ENCODE measurements around the gene SLC12A2. TPM values are rescaled to one million over a fixed set of nuclear protein-coding genes. Genes with fewer than 3 reads are reported as not detected.

SLC12A2 gene
- total RNA-seq, 2 experiments from 2014 or later: 20.6 to 36.5 TPM

DNA sequence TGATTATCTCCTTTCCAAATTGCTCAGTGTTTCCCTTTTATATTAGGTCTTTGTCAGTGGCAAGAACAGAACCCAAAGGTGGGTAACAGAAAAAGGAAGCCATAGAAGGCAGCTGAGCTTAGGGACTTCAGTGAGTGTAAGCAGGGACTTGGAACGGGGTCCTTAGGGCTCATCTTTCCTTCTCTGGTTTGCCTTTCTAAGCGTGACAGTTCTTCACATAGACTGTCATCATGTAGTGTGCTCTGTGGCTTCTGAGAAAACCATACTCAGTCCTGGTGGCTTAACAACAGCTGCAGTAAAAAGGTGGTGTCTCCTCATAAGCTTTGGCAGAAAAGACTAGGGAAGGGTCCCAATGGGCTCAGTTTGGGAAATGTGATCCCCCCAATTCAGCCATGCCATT, 108.8 kb downstream of the SLC12A2 start:
- H3K4me2 ChIP-seq (ENCODE audit: low read length): no peak overlapping the region
- intact Hi-C loops (cut with micrococcal nuclease; ENCODE audit: unreplicated experiment): no loop called here
- no peak overlapping the region for H2AFZ ChIP-seq (ENCODE audit: low read length)
- no peaks in the 10 kb centered on the region for H3K4me1 ChIP-seq (ENCODE audit: insufficient read depth, low read length, poor library complexity, severe bottlenecking)
- no peaks in the 10 kb centered on the region for H3K9me3 ChIP-seq (ENCODE audit: low read length)
- no peaks in the 10 kb centered on the region for H4K20me1 ChIP-seq (ENCODE audit: insufficient read depth, low read length)
- no peak for TF ChIP-seq EZH2phosphoT487 (IDR thresholded peaks at IDR 0.05; ENCODE audit: borderline replicate concordance, low read depth, low read length)
- TF ChIP-seq, protein P1, sequence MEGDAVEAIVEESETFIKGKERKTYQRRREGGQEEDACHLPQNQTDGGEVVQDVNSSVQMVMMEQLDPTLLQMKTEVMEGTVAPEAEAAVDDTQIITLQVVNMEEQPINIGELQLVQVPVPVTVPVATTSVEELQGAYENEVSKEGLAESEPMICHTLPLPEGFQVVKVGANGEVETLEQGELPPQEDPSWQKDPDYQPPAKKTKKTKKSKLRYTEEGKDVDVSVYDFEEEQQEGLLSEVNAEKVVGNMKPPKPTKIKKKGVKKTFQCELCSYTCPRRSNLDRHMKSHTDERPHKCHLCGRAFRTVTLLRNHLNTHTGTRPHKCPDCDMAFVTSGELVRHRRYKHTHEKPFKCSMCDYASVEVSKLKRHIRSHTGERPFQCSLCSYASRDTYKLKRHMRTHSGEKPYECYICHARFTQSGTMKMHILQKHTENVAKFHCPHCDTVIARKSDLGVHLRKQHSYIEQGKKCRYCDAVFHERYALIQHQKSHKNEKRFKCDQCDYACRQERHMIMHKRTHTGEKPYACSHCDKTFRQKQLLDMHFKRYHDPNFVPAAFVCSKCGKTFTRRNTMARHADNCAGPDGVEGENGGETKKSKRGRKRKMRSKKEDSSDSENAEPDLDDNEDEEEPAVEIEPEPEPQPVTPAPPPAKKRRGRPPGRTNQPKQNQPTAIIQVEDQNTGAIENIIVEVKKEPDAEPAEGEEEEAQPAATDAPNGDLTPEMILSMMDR (conservative IDR thresholded peaks at IDR 0.05; ENCODE audit: low read length): no peak
- H3K79me2 ChIP-seq (ENCODE audit: insufficient read depth, low read depth, low read length): no peaks in the 10 kb centered on the region
- no peak for DNase-seq (ENCODE audit: low spot score)
- CTCF ChIA-PET (ENCODE audit: unreplicated experiment): no interaction called here
- no TSS peak for BruUV-seq (replicated peaks)
- POLR2A ChIA-PET: no interaction called here
- no peaks in the 10 kb centered on the region for H3K9me2 ChIP-seq (ENCODE audit: insufficient read depth, low read length)
- no peak overlapping the region for H3K4me3 ChIP-seq (ENCODE audit: low read depth, low read length, poor library complexity, severe bottlenecking)
- no peak overlapping the region for H3K27ac ChIP-seq (ENCODE audit: low read depth, low read length, poor library complexity, severe bottlenecking)
- H3K36me3 ChIP-seq (ENCODE audit: insufficient read depth, low read length): peaks cover 29% of the 10 kb centered on the region

DNA sequence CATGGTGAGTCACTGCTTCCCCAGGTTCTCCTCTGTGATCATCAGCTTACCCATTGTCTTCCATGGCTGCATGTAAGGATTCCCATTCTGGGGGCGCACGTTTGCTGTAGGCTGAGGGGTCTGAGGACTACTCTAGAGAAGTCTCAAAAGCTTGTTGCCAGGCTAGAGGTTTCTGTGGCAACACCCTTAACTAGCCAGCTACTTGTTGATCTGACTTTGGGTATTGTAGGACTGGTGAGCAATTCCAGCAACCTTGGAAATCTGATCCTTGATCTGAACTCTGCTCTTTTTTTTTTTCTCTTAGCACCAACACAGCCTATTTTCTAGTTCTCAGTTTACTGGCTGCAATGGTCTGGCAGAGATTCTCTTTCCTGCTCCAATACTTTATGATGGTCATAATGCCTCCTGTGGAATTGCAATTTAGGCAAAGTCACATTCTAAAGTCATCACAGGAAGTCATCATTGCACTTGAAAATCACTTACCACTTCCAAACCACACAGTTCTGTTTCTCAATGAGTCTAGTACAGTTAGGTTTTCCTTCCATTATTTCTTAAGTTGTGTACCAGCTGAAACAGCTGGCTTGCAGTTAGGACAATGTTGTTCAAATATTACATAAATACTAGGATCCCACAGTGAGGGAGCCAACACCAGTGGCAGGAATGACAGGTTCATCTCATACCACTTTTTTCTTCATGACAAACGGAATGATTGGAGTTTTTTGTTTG, 110.3 kb downstream of the SLC12A2 start:
- no peaks in the 10 kb centered on the region for H4K20me1 ChIP-seq (ENCODE audit: insufficient read depth, low read length)
- ChIA-PET CTCF (ENCODE audit: unreplicated experiment) (no interaction called here), POLR2A (no interaction called here)
- no TSS peak for BruUV-seq (replicated peaks)
- no peaks in the 10 kb centered on the region for H3K79me2 ChIP-seq (ENCODE audit: insufficient read depth, low read depth, low read length)
- no peak overlapping the region for H3K4me3 ChIP-seq (ENCODE audit: low read depth, low read length, poor library complexity, severe bottlenecking)
- H3K4me2 ChIP-seq (ENCODE audit: low read length): no peak overlapping the region
- intact Hi-C loops (cut with micrococcal nuclease; ENCODE audit: unreplicated experiment): no loop called here
- TF ChIP-seq, protein P1 (conservative IDR thresholded peaks at IDR 0.05; ENCODE audit: low read length): no peak
- TF ChIP-seq EZH2phosphoT487 (IDR thresholded peaks at IDR 0.05; ENCODE audit: borderline replicate concordance, low read depth, low read length): no peak
- H3K4me1 ChIP-seq (ENCODE audit: insufficient read depth, low read length, poor library complexity, severe bottlenecking): no peaks in the 10 kb centered on the region
- peaks cover 18% of the 10 kb centered on the region for H3K36me3 ChIP-seq (ENCODE audit: insufficient read depth, low read length)
- DNase-seq (ENCODE audit: low spot score): no peak
- H2AFZ ChIP-seq (ENCODE audit: low read length): no peak overlapping the region
- no peak overlapping the region for H3K27ac ChIP-seq (ENCODE audit: low read depth, low read length, poor library complexity, severe bottlenecking)
- H3K9me3 ChIP-seq (ENCODE audit: low read length): no peaks in the 10 kb centered on the region
- no peaks in the 10 kb centered on the region for H3K9me2 ChIP-seq (ENCODE audit: insufficient read depth, low read length)

DNA sequence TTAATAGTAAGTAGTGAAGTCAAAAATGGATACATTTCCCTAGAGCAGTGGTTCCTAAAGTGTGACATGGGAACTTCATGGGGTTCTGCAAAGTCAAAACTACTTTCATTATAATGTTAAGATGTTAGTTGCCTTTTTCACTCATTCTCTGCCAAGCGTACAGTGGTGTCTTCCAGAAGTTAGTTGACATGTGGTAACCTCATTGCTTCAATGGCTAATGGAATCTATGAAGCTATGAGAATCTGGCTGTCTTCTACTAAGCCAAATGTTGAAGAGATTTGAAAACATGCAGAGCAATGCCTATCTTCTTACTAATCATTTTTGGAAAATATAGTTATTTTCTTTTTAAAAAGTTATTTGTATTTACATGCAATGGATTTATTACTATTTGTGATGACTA, 111.8 kb downstream of the SLC12A2 start:
- POLR2A ChIA-PET: no interaction called here
- CTCF ChIA-PET (ENCODE audit: unreplicated experiment): no interaction called here
- Histone ChIP-seq H3K36me3 (ENCODE audit: insufficient read depth, low read length) (peaks cover 5% of the 10 kb centered on the region; the same call in 1 of the 2 replicates), H3K9me3 (ENCODE audit: low read length) (no peaks in the 10 kb centered on the region), H2AFZ (ENCODE audit: low read length) (no peak overlapping the region), H4K20me1 (ENCODE audit: insufficient read depth, low read length) (no peaks in the 10 kb centered on the region), H3K4me3 (ENCODE audit: low read depth, low read length, poor library complexity, severe bottlenecking) (no peak overlapping the region), H3K4me2 (ENCODE audit: low read length) (no peak overlapping the region), H3K27ac (ENCODE audit: low read depth, low read length, poor library complexity, severe bottlenecking) (no peak overlapping the region), H3K4me1 (ENCODE audit: insufficient read depth, low read length, poor library complexity, severe bottlenecking) (no peaks in the 10 kb centered on the region), H3K79me2 (ENCODE audit: insufficient read depth, low read depth, low read length) (no peaks in the 10 kb centered on the region), H3K9me2 (ENCODE audit: insufficient read depth, low read length) (no peaks in the 10 kb centered on the region)
- intact Hi-C loops (cut with micrococcal nuclease; ENCODE audit: unreplicated experiment): no loop called here
- TF ChIP-seq, protein P1 (conservative IDR thresholded peaks at IDR 0.05; ENCODE audit: low read length): no peak
- TF ChIP-seq EZH2phosphoT487 (IDR thresholded peaks at IDR 0.05; ENCODE audit: borderline replicate concordance, low read depth, low read length): no peak
- BruUV-seq (replicated peaks): no TSS peak
- no peak for DNase-seq (ENCODE audit: low spot score)
